HG02943 (cell line): Measurements from ENCODE around the gene KCNQ5.

ENCODE experiments used
- ATAC-seq: cut with Tn5 transposase; IDR thresholded peaks from one replicate; pipeline ENCODE4 v1.9.1; 2021; ENCODE audit warnings: mild to moderate bottlenecking, low read depth, moderate library complexity; ENCODE audit not compliant: unreplicated experiment

KCNQ5 gene

DNA sequence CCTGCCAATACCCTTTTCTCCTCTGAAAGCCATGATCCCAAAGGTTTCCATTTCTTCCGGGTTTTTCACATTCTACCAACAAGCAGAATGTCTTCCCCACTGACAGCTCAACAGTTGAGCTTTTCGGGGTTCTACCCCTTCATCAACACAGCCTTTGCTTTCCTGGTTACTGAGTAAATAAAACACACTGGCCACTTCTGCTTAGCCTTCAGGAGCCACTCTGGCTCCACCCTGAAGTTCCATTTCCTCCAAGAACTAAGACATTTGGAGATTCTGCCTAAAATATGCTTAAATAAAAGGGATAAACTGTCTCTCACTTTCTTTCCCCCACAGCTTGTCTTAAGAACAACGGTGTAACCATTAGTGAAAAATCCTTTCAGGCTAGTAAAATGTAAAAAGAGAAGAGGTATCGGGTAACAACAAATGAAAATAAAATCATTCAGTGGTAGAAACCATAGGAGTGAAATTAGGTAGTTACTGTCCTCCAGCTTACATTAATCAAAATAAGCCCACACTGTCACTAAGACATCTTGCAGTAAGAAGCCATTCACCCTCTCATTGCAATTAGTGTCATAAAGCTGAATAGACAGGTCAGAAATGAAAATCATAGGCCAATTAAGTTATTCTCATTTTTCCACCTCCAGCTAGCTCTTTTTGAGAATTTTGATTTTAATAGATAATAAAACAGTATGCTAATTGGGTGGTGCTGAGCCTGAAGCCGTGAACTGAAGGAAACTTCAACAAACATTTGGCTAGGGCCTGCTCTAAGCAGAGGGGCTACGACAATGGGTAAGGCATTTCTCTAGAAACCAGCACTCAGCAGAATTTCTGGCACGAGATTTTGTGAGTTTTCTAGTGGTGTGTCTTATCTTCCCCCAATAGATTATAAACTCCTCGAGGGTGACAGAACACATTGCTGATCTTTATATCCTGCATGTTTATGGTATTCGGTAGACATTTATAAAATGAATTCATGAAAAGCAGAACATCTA is 409.2 kb downstream of the KCNQ5 start:
- ATAC-seq, result no peak

DNA sequence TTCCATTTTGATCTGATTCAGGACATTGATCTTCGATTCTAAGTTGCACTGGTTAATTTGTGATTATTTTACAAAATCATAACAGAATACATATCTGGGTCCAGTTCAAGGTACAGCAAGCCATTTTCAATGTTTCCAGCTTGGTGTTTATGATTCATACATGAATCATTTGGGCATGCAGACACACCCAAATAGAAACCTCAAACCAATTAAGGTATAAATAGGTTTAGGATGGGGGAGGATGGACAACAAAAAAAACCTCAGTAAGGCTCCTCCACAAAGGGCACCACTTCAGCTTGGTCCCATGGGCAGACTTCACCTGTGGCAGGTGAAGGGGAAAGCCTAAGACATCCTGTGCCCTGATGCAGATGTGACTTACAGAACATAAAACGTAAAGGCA is 410.7 kb downstream of the KCNQ5 start:
- no peak for ATAC-seq

DNA sequence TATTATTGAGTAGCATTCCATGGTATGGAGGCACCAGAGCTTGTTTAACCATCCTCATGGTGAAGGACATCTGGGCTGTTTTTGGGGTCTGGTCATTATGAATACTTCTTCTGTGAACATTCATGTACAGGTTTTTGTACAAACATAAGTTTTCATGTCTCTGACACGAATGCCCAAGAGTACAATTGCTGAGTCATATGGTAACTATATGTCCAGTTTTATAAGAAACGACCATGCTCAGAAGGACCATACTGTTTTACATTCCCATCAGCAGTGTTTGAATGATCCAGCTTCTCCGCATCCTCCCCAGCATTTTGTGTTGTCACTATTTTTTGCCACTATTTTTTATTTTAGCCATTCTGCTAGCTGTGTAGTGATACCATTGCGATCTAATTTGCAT is 414.8 kb downstream of the KCNQ5 start:
- ATAC-seq, result no peak

GRCh38 chr6:73041051-73041450 is 419.2 kb downstream of the KCNQ5 start:
- ATAC-seq, result no peak

DNA sequence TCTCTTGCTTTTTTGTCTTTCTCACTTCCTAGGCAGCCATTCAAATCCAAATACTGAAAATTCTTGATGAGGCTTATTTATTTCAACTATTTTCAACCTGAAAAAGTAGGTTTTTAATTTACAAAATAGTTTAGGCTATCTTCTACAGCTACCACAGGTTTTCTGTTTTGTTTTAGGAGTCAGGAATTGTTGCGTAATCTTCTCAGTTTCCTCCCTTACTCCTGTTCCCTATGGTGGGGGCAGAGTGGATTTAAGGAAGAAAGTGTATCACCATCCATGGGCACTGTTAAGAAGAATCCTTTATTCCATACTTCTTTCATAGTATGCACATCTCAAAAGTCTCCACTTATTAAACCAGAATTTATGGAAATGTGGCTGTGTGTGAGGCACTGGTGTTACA is 421.0 kb downstream of the KCNQ5 start:
- no peak for ATAC-seq

- no peak for ATAC-seq
Measured at GRCh38 chr6:73043446-73043845, 421.6 kb downstream of the KCNQ5 start.

GRCh38 chr6:73045609-73046008 is 423.7 kb downstream of the KCNQ5 start:
- ATAC-seq, result no peak

DNA sequence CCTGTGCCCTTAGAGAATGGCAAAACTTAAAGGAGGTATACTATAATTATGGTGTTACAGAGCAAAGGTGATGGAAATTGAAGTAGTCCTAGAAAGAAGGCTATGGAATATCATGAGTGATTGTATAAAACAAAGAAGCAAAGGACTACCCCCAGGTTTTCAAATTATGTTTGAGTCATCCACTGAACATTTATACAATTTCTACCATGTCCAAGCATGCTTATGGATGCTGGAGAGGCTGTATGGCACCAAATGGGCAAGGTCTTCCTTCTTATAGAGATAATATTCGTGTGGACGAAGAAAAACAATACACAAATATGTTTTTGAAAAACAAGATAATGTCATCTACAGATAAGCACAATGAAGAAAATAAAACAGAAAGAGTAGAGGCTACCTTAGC is 425.9 kb downstream of the KCNQ5 start:
- no peak for ATAC-seq

DNA sequence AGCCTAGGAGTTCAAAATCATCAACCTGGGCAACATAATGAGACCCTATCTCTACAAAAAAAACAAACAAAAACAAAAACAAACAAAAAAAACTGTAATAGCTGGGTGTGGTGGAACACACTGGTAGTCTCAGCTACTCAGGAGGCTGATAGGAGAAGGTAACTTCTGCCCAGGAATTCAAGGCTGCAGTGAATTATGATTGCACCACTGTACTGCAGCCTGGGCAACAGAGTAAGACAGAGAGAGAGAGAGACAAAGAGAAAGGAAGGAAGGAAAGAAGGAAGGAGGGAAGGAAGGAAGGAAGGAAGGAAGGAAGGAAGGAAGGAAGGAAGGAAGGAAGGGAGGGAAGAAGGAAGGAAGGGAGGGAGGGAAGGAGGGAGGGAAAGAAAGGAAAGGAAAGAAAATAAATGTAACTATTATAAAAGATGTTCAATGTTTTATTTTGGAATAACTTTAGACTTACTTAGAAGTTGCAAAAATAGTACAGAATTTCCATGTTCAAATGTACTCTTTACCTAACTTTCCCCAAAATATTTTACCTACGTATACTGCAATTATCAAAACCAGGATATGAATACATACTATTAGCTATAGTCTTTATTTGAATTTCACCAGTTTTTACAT is 428.2 kb downstream of the KCNQ5 start:
- ATAC-seq, result no peak

DNA sequence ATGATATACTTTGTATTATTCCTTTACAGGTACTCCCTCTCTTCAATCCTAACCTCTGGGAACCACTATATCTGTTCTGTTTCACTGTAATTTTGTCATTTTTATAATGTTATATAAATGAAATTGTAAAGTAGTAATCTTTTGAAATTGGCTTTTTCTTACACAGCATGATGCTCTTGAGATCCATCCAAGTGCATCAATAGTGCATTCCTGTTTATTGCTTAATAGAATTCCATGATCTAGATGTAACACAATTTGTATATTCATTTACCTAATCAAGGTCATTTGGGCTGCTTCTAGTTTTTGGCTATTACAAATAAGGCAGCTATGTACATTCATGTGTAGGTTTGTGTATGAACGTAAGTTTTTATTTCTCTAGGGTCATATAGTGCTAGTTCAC is 428.8 kb downstream of the KCNQ5 start:
- no peak for ATAC-seq

- ATAC-seq, result no peak
Measured at GRCh38 chr6:73051147-73051546, 429.3 kb downstream of the KCNQ5 start.

DNA sequence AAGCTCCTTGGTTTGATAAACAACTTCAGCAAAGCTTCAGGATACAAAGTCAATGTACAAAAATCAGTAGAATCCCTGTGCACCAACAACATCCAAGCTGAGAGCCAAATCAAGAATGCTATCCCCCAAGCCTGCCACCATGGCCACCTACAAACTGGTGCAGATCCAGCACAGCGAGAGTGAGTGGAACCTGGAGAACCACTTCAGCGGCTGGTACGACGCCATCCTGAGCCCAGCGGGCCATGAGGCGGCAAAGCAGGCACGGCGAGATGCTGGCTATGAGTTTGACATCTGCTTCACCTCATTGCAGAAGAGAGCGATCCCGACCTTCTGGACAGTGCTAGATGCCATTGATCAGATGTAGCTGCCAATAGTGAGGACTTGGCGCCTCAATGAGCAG is 433.1 kb downstream of the KCNQ5 start:
- no peak for ATAC-seq

DNA sequence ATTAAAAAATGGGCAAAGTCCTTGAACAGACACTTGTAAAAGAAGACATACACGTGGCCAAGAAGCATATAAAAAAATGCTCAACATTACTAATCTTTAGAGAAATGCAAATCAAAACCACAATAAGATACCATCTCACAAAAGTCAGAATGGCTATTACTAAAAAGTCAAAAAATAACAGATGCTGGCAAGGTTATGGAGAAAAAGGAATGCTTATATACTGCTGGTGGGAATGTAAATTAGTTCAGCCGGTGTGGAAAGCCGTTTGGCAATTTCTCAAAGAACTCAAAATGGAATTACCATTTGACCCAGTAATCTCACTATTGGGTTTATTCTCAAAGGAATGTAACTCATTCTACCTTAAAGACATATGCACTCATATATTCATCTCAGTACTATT is 436.9 kb downstream of the KCNQ5 start:
- no peak for ATAC-seq

DNA sequence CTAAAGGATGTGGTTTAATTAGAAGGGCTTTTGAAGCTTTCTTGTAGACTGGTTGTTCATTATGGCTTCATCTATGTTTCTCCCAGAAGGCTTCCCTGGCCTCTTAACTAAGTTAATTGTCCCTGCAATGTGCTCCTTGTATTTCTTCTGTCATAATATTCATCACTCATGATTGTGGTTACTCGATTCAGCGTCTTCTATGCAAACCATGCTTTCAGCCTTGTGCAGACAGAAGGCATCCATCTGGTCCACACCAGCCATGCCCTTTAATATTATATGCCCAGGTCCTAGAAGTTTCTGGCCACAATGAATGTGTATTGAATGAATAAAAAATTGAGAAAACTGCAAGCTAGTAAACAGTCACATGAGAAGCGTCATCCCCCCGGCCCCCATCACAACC is 440.3 kb downstream of the KCNQ5 start:
- no peak for ATAC-seq

DNA sequence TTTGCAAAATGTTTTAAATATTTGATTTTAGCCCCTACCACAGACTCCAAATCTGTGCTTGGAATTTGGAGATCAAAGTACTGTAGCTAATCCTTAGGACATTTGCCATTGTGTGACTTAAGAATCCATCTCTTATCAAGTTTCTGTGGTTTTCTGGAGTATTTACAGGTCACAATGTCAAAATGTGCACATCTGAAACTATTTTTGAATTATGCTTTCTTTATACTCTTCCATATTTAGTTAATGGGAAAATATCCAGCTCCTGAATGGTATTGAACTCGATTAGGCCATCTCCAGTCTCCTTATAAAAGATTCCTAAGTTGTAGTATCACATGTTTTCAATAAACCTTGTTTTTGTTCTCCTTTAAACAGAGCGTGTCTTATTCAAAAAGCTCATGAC is 441.0 kb downstream of the KCNQ5 start:
- ATAC-seq, result no peak

DNA sequence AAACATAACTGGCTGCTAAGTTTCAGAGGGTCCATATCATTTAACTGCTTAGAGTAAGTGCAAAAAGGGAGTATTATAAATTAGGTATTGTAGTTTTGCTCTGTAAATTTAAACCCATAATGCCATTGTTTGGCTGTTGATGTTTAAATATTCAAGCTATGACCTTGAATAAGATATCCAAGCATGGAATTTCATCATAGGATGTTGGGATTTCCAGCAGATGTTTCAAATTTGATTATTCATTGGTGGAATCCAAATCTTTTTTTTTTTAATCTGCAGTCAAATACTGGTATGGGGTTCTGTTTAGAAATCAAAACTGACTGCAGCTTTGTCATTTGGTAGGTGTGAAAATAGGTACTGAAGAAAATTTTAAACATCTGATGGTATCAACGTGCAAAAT is 442.4 kb downstream of the KCNQ5 start:
- no peak for ATAC-seq

DNA sequence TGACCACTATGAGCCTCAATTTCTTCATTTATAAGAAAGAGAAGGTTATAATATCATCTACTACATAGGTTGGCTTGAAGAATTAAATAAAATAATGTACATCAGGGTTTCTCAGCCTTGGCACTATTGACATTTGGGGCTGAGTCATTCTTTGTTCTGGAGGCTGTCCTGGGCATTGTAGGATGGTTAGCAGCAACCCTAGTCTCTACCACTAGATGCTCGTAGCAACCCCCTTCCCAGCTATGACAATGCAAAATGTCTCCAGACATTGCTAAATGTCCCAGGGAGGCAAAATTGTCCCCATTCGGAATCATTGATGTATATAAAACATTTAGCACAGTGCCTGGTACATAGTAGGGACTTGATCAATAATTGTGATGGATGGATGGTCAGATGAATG is 451.4 kb downstream of the KCNQ5 start:
- no peak for ATAC-seq

DNA sequence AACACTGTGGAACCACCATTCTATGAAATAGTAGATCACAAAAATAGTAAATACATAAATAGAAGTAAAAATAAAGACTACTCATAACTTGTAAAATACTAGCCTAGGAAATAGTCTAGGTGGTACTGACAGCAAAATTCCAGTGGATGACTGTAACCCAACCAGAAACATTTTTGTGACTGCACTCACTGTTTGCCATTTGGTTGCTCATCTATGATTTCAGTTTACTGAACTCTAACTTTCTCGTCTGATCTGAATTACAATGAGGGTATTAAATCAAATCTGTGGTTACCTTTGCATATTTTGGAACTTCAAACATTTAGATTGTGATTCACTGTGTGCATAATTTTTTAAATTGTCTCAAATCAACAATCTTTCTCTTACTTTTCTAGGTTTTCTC is 452.3 kb downstream of the KCNQ5 start:
- no peak for ATAC-seq

- no peak for ATAC-seq
Measured at GRCh38 chr6:73076211-73076954, 454.5 kb downstream of the KCNQ5 start.

DNA sequence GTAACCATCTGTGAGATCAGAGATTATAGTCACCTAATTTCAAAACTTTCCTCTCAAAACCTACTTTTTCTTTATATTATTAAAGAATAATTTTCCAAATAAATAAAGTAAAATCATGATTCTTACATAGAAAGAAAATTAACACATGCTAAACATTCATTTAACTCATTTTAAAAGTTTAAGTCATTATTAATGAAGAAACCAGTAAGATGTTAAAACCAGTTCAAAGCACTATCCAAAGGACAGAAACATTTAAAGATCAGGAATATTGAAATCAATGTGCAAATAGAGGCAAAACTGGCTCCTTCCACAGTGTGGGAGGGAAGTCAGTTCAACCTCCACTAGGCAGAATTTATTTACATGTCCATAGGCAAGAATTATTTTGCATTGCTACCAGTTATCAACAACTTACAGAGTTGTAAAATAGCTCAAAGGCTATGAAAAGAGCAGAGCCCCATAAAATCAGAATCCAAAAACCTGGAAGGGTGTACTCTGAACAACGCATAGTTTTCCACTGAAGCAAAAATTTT is 456.5 kb downstream of the KCNQ5 start:
- ATAC-seq, result no peak
